Fibroblast of lung (primary cell): Measurements from ENCODE around the gene SRSF3. TPM values are rescaled to one million over a fixed set of nuclear protein-coding genes. Genes with fewer than 3 reads are reported as not detected.

Source experiments
- DNase-seq, 2 donors: peaks; one replicate each; pipeline versions ENCODE4 v3.0.0 to v3.0.0-alpha.2; 2010; ENCODE audit warnings: low read depth in 2 of 2
- H2AFZ ChIP-seq: 2 replicates; pipeline ENCODE4 v1.5.1; 2012; ENCODE audit warnings: low read length, control low read depth, inconsistent platforms
- H3K27ac ChIP-seq: 2 replicates; pipeline ENCODE4 v1.5.1; 2011; ENCODE audit warnings: low read length, control low read depth; ENCODE audit not compliant: insufficient read depth
- H3K27me3 ChIP-seq: 2 replicates; pipeline ENCODE4 v1.5.1; 2011; ENCODE audit warnings: mild to moderate bottlenecking, low read length; ENCODE audit not compliant: control insufficient read depth, insufficient read depth
- H3K36me3 ChIP-seq: 2 replicates; pipeline ENCODE4 v1.5.1; 2011; ENCODE audit warnings: low read length; ENCODE audit not compliant: control insufficient read depth, insufficient read depth
- H3K4me1 ChIP-seq: 2 replicates; pipeline ENCODE4 v1.5.1; 2011; ENCODE audit warnings: low read length; ENCODE audit not compliant: control insufficient read depth, insufficient read depth; ENCODE audit errors: extremely low read depth
- H3K4me2 ChIP-seq: 2 replicates; pipeline ENCODE4 v1.5.1; 2011; ENCODE audit warnings: low read length, control low read depth; ENCODE audit not compliant: insufficient read depth; ENCODE audit errors: extremely low read depth
- H3K4me3 ChIP-seq, 4 experiments: fragments of 200-600 bp in 1 of 4; sonication (generic) in 1 of 4; replicated peaks in 1 of 4; 2 replicates each; pipeline ENCODE4 v1.5.1; 2011 to 2016; ENCODE audit warnings: low read length in 4 of 4, low read depth in 3 of 4, mild to moderate bottlenecking in 3 of 4, control low read depth in 2 of 4, inconsistent platforms in 1 of 4, mixed read lengths in 1 of 4; ENCODE audit not compliant: insufficient read depth in 1 of 4; ENCODE audit errors: control extremely low read depth in 1 of 4
- H3K79me2 ChIP-seq: 2 replicates; pipeline ENCODE4 v1.5.1; 2012; ENCODE audit warnings: mild to moderate bottlenecking, low read length, inconsistent platforms; ENCODE audit not compliant: control insufficient read depth, insufficient read depth
- H3K9ac ChIP-seq: 2 replicates; pipeline ENCODE4 v1.5.1; 2011; ENCODE audit warnings: mild to moderate bottlenecking, low read length, control low read depth; ENCODE audit not compliant: insufficient read depth
- H3K9me3 ChIP-seq: 2 replicates; pipeline ENCODE4 v1.5.1; 2012; ENCODE audit warnings: low read depth, low read length; ENCODE audit not compliant: control insufficient read depth, insufficient read depth
- H4K20me1 ChIP-seq: 2 replicates; pipeline ENCODE4 v1.5.1; 2011; ENCODE audit warnings: low read length; ENCODE audit not compliant: control insufficient read depth, insufficient read depth; ENCODE audit errors: extremely low read depth
- EZH2 ChIP-seq: IDR thresholded peaks from 2 replicates; pipeline ENCODE4 v1.5.1; 2012; ENCODE audit warnings: low read length, control low read depth, mild to moderate bottlenecking; ENCODE audit errors: missing control alignments
- polyA plus RNA-seq, 2 donors: library from polyadenylated mRNA; depleted of rRNA in 1 of 2; stranded (reverse) in 1 of 2; unstranded in 1 of 2; fragments of >200 nt; gene quantifications; 2 replicates each; pipeline ENCODE4 v1.2.1, GENCODE V29; 2011 to 2012; ENCODE audit warnings: missing spikeins in 1 of 2
- total RNA-seq: library from RNA; depleted of rRNA; stranded (reverse); fragments of >200 nt; gene quantifications from 2 replicates; pipeline ENCODE4 v1.2.1, GENCODE V29; 2014
- TF ChIP-seq, protein P1 (sequence below), 2 donors: IDR thresholded peaks in 1 of 2; conservative IDR thresholded peaks in 1 of 2; 1 replicate in 1 of 2; 2 replicates in 1 of 2; pipeline ENCODE4 v1.5.1; 2011 to 2012; ENCODE audit warnings: low read length in 2 of 2, control low read depth in 1 of 2, inconsistent platforms in 1 of 2, low read depth in 1 of 2, mild to moderate bottlenecking in 1 of 2

Gene SRSF3
- total and polyA plus RNA-seq, 2 donors (not counting 1 experiment from before 2014, with no cell fraction given), result 191 to 435 TPM

- Histone ChIP-seq H3K9me3 (no peaks in the 10 kb centered on the region), H3K9ac (no peak overlapping the region), H3K79me2 (peaks cover 37% of the 10 kb centered on the region), H2AFZ (no peak overlapping the region), H3K27me3 (no peaks in the 10 kb centered on the region), H3K4me1 (peaks cover 3% of the 10 kb centered on the region), H4K20me1 (no peaks in the 10 kb centered on the region), H3K36me3 (no peaks in the 10 kb centered on the region), H3K4me3 (no peak overlapping the region), H3K4me2 (no peak overlapping the region), H3K27ac (no peak overlapping the region)
- no peak for DNase-seq
- TF ChIP-seq EZH2, result no peak
- TF ChIP-seq, protein P1, sequence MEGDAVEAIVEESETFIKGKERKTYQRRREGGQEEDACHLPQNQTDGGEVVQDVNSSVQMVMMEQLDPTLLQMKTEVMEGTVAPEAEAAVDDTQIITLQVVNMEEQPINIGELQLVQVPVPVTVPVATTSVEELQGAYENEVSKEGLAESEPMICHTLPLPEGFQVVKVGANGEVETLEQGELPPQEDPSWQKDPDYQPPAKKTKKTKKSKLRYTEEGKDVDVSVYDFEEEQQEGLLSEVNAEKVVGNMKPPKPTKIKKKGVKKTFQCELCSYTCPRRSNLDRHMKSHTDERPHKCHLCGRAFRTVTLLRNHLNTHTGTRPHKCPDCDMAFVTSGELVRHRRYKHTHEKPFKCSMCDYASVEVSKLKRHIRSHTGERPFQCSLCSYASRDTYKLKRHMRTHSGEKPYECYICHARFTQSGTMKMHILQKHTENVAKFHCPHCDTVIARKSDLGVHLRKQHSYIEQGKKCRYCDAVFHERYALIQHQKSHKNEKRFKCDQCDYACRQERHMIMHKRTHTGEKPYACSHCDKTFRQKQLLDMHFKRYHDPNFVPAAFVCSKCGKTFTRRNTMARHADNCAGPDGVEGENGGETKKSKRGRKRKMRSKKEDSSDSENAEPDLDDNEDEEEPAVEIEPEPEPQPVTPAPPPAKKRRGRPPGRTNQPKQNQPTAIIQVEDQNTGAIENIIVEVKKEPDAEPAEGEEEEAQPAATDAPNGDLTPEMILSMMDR (conservative IDR thresholded peaks at IDR 0.05 in 1 of 2, IDR thresholded peaks at IDR 0.05 in 1 of 2; ENCODE audit: low read depth in 1 of 2, low read length in 2 of 2), result no peak
Measured at GRCh38 chr6:36548401-36548743, 45.8 kb upstream of the SRSF3 start.

DNA sequence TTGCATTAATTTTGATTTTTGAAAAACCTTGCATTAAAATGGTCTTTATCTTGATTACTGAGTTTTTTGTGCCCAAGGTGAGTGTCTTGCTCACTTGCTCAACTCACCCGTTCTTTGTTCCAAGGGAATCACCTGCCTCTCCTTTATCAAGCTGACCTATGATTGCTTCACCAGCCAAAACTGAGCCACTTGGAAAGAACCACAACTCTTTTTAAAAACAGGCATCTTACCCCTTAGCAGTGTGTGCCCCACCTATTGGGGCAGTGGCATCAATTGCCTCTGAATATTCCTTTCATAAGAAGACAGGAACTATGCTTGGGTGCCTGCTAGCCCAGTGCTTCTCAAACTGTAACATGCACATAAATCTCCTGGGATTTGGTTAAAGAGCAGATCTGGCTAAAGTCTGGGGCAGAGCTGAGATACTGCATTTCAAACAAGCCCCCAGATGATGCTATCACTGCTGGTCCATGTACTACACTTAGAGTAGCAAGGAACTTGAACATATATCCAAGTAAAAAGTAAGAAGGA is 43.6 kb upstream of the SRSF3 start:
- no peaks in the 10 kb centered on the region for H3K27me3 ChIP-seq
- TF ChIP-seq, protein P1 (conservative IDR thresholded peaks at IDR 0.05 in 1 of 2, IDR thresholded peaks at IDR 0.05 in 1 of 2; ENCODE audit: low read depth in 1 of 2, low read length in 2 of 2), result no peak
- TF ChIP-seq EZH2, result no peak

DNA sequence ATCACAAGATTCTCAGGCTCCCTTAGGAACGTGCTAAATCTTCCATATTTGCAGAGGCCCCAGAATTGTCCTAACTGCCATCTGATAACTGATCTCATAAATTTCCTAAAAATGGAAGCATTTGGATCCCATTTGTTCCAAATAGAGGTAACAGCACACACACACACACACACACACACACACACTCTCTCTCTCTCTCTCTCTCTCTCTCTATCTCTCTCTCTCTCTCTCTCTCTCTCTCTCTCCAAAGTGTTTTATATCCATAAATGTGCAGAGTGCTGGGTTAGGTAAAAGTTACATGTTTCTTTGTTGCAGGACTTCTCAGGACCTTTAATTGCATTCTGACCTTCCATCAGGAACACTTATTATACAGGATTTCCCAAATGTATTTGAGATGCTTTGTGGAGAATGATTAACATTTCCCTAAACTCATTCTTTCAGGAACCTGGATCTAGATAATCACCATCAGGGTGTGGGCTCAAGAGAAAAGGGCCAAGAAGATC is 38.4 kb upstream of the SRSF3 start:
- no peak for TF ChIP-seq EZH2
- TF ChIP-seq, protein P1 (conservative IDR thresholded peaks at IDR 0.05 in 1 of 2, IDR thresholded peaks at IDR 0.05 in 1 of 2; ENCODE audit: low read depth in 1 of 2, low read length in 2 of 2), result no peak
- Histone ChIP-seq H2AFZ (no peak overlapping the region), H3K4me2 (no peak overlapping the region), H4K20me1 (no peaks in the 10 kb centered on the region), H3K27me3 (no peaks in the 10 kb centered on the region), H3K27ac (no peak overlapping the region), H3K36me3 (no peaks in the 10 kb centered on the region), H3K79me2 (no peaks in the 10 kb centered on the region), H3K9me3 (no peaks in the 10 kb centered on the region), H3K9ac (no peak overlapping the region), H3K4me3 (no peak overlapping the region), H3K4me1 (no peaks in the 10 kb centered on the region)
- no peak for DNase-seq

More for the DNA sequence above, 43.6 kb upstream of the SRSF3 start:
- Histone ChIP-seq H4K20me1 (no peaks in the 10 kb centered on the region), H3K4me1 (no peaks in the 10 kb centered on the region), H3K4me3 (no peak overlapping the region), H3K9me3 (no peaks in the 10 kb centered on the region), H2AFZ (no peak overlapping the region), H3K79me2 (peaks cover 17% of the 10 kb centered on the region), H3K36me3 (no peaks in the 10 kb centered on the region), H3K27ac (no peak overlapping the region), H3K4me2 (no peak overlapping the region), H3K9ac (no peak overlapping the region)
- DNase-seq, result no peak
